Activated CD8-positive, alpha-beta T cell treated with anti-CD3 and anti-CD28 coated beads for 36 hours (primary cell): Measurements from ENCODE around the gene CDH18. TPM values are rescaled to one million over a fixed set of nuclear protein-coding genes. Genes with fewer than 3 reads are reported as not detected.

ENCODE experiments used
- ATAC-seq: fragments of 200-7000 bp; cut with Tn5 transposase; one replicate; pipeline ENCODE4 v1.10.0; 2021; ENCODE audit warnings: mild to moderate bottlenecking, moderate library complexity
- CTCF ChIA-PET: fragments of 350-600 bp; sonication (Branson Sonifier 250); formaldehyde crosslinking; loops from one replicate; lab custom pipeline; 2021; ENCODE audit warnings: antibody characterized with exemption; lab: Charles Lee
- POLR2A ChIA-PET: fragments of 350-600 bp; sonication (Branson Sonifier 250); formaldehyde crosslinking; loops from one replicate; lab custom pipeline; 2021; ENCODE audit warnings: antibody characterized with exemption; lab: Charles Lee
- DNase-seq: peaks from one replicate; pipeline ENCODE4 v3.0.0-alpha.2; 2020
- H3K27ac Mint-ChIP-seq: one replicate; pipeline ENCODE4 v1.8.0; 2021; ENCODE audit warnings: mild to moderate bottlenecking, mixed read lengths
- H3K27me3 Mint-ChIP-seq: one replicate; pipeline ENCODE4 v1.8.0; 2021; ENCODE audit warnings: mixed read lengths
- H3K36me3 Mint-ChIP-seq: one replicate; pipeline ENCODE4 v1.8.0; 2021; ENCODE audit warnings: low read depth, mixed read lengths
- H3K4me1 Mint-ChIP-seq: one replicate; pipeline ENCODE4 v1.8.0; 2021; ENCODE audit warnings: low read depth, mixed read lengths
- H3K4me3 Mint-ChIP-seq: one replicate; pipeline ENCODE4 v1.8.0; 2021; ENCODE audit warnings: mild to moderate bottlenecking, moderate library complexity, mixed read lengths
- H3K9me3 Mint-ChIP-seq: one replicate; pipeline ENCODE4 v1.8.0; 2021; ENCODE audit warnings: mixed read lengths
- intact Hi-C: fragments of 100-400 bp; cut with micrococcal nuclease; formaldehyde crosslinking; loops from one replicate; pipeline ENCODE4 v1.10.0; 2022
- total RNA-seq, 2 experiments: library from RNA; stranded (reverse); gene quantifications; one replicate each; pipeline ENCODE4 v1.2.3, GENCODE V29; 2021
- TF ChIP-seq, protein P1 (sequence below): fragments of 200-600 bp; IDR thresholded peaks from one replicate; pipeline ENCODE4 v1.8.0; 2022; ENCODE audit warnings: antibody characterized with exemption, mild to moderate bottlenecking

The CDH18 gene
- total RNA-seq, 2 experiments from 2014 or later = not detected

DNA sequence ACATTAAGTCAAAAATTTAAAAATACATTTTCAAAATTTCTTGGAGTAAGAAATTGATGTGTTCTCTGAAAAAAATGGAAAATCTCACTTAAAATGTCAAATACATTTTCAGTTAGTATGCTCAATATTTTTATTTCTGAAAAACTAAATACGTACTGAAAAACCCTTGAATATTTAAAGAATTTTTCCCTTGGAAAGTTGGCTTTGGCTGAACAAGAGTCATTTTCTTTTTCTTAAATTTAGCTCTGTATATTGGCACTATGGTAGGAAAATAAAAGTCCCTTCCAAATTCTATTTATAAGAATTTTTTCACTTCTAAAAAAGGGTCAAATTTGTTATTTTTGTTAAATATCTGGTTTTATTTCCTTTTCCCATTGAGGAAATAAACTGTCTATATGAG, 29.0 kb upstream of the CDH18 start:
- H3K4me3 Mint-ChIP-seq = no peak overlapping the region
- TF ChIP-seq, protein P1, sequence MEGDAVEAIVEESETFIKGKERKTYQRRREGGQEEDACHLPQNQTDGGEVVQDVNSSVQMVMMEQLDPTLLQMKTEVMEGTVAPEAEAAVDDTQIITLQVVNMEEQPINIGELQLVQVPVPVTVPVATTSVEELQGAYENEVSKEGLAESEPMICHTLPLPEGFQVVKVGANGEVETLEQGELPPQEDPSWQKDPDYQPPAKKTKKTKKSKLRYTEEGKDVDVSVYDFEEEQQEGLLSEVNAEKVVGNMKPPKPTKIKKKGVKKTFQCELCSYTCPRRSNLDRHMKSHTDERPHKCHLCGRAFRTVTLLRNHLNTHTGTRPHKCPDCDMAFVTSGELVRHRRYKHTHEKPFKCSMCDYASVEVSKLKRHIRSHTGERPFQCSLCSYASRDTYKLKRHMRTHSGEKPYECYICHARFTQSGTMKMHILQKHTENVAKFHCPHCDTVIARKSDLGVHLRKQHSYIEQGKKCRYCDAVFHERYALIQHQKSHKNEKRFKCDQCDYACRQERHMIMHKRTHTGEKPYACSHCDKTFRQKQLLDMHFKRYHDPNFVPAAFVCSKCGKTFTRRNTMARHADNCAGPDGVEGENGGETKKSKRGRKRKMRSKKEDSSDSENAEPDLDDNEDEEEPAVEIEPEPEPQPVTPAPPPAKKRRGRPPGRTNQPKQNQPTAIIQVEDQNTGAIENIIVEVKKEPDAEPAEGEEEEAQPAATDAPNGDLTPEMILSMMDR = no peak
- ChIA-PET CTCF (no interaction called here), POLR2A (no interaction called here)
- no peaks in the 10 kb centered on the region for H3K27me3 Mint-ChIP-seq
- no peak for DNase-seq
- no peak overlapping the region for H3K27ac Mint-ChIP-seq
- H3K4me1 Mint-ChIP-seq = no peaks in the 10 kb centered on the region
- H3K9me3 Mint-ChIP-seq = peaks cover 18% of the 10 kb centered on the region
- intact Hi-C loops = no loop called here
- no peaks in the 10 kb centered on the region for H3K36me3 Mint-ChIP-seq
- ATAC-seq = no peak

DNA sequence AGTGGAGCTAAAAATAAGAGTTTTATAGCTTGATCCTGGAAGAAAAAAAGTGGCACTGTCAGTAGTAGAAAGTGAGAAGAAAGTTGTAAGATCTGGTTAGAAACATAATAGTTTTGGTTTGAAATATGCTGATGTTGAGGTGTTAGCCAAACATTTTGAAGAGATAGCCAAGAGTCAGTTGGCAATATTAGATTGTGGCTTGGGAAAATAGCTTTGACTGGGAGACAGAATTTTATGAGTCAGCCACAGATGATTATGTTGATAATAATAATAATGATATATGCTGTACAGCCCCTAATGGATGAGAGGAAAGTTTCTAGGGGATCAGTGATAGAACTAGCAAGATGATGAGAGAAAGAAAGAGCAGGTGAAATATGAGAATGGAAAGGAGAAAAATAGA, 12.4 kb upstream of the CDH18 start:
- Mint-ChIP-seq H3K4me3 (no peak overlapping the region), H3K4me1 (no peaks in the 10 kb centered on the region), H3K36me3 (no peaks in the 10 kb centered on the region), H3K27me3 (no peaks in the 10 kb centered on the region), H3K9me3 (peaks cover 8% of the 10 kb centered on the region), H3K27ac (no peak overlapping the region)
- intact Hi-C loops = no loop called here
- DNase-seq (no peak), ATAC-seq (no peak)
- ChIA-PET CTCF (no interaction called here), POLR2A (no interaction called here)
- TF ChIP-seq, protein P1 = no peak

GRCh38 chr5:19988457-19988856, 457 bp upstream of the CDH18 start:
- Mint-ChIP-seq H3K36me3 (no peaks in the 10 kb centered on the region), H3K9me3 (peaks cover 11% of the 10 kb centered on the region), H3K27me3 (no peaks in the 10 kb centered on the region), H3K4me1 (no peaks in the 10 kb centered on the region), H3K27ac (no peak overlapping the region), H3K4me3 (no peak overlapping the region)
- CTCF ChIA-PET = no interaction called here
- TF ChIP-seq, protein P1 = no peak
- intact Hi-C loops = no loop called here
- POLR2A ChIA-PET = no interaction called here
- DNase-seq (no peak), ATAC-seq (no peak)

GRCh38 chr5:19986806-19987205, 1.2 kb downstream of the CDH18 start:
- Mint-ChIP-seq H3K9me3 (peaks cover 11% of the 10 kb centered on the region), H3K4me1 (no peaks in the 10 kb centered on the region), H3K27me3 (no peaks in the 10 kb centered on the region), H3K27ac (no peak overlapping the region), H3K4me3 (no peak overlapping the region), H3K36me3 (no peaks in the 10 kb centered on the region)
- POLR2A ChIA-PET = no interaction called here
- CTCF ChIA-PET = no interaction called here
- intact Hi-C loops = no loop called here
- ATAC-seq (no peak), DNase-seq (no peak)
- TF ChIP-seq, protein P1 = no peak

- peaks cover 11% of the 10 kb centered on the region for H3K9me3 Mint-ChIP-seq
- CTCF ChIA-PET = no interaction called here
- H3K4me1 Mint-ChIP-seq = no peaks in the 10 kb centered on the region
- H3K27me3 Mint-ChIP-seq = no peaks in the 10 kb centered on the region
- H3K27ac Mint-ChIP-seq = no peak overlapping the region
- DNase-seq (no peak), ATAC-seq (no peak)
- intact Hi-C loops = no loop called here
- POLR2A ChIA-PET = no interaction called here
- H3K4me3 Mint-ChIP-seq = no peak overlapping the region
- TF ChIP-seq, protein P1 = no peak
- no peaks in the 10 kb centered on the region for H3K36me3 Mint-ChIP-seq
These were observed 1.9 kb downstream of the CDH18 start for GRCh38 chr5:19986031-19986619.
